HG02642 (cell line): ENCODE results near the gene DLST.

Experiments
- ATAC-seq: cut with Tn5 transposase; IDR thresholded peaks from one replicate; pipeline ENCODE4 v1.9.1; 2021; ENCODE audit warnings: mild to moderate bottlenecking; ENCODE audit not compliant: unreplicated experiment, poor library complexity

Gene DLST

GRCh38 chr14:74935360-74935680 lies 53.6 kb downstream of the DLST start:
- no peak for ATAC-seq

GRCh38 chr14:74936151-74936550 lies 54.4 kb downstream of the DLST start:
- no peak for ATAC-seq

DNA sequence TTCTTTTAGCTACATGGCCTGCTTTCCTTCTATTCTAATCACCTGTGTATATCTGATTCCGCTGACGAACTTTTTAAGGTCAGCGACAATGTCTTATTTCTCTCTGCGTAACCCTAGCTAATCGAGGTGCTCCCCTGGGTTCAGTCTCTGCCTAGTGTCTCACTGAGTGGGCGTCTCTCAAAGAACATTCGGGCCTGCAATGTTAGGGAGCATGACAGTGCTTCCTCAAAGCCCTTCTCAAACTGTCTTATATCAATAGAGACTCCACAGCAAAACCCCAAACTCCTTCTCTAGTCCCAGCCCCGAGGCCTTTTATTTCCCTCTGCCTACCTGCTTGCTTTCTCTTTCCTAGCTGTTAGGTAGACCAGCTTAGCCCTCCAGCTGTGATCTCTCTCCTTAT lies 55.0 kb downstream of the DLST start:
- no peak for ATAC-seq

- no peak for ATAC-seq
Observed at GRCh38 chr14:74937171-74937570, 55.5 kb downstream of the DLST start.

GRCh38 chr14:74938531-74939495 lies 57.1 kb downstream of the DLST start:
- ATAC-seq: no peak

GRCh38 chr14:74940956-74941565 lies 59.3 kb downstream of the DLST start:
- ATAC-seq: no peak

DNA sequence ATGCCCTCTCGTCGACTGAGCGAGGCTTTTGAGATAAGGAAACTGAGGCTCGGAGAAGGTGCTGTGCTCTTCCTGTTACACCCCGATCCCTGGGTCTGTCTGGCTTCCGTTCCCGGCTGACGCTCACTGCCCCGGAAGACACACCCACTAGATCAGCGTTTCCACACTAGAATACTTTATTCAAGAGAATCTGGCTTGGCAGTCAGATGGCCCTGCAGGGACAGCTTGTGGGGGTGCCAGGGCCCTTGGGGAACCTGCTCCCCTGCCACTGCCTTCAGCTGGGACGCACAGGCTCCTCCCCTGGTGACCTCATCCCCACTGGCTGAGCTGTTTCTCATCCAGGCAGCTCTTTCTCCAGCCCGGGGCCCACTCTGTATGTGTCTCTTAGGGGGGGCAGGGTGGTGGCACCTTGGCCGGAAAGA lies 60.0 kb downstream of the DLST start:
- ATAC-seq: peak; percentile 61

- ATAC-seq: peak; percentile 4
Observed at GRCh38 chr14:74942181-74942580, 60.5 kb downstream of the DLST start.

DNA sequence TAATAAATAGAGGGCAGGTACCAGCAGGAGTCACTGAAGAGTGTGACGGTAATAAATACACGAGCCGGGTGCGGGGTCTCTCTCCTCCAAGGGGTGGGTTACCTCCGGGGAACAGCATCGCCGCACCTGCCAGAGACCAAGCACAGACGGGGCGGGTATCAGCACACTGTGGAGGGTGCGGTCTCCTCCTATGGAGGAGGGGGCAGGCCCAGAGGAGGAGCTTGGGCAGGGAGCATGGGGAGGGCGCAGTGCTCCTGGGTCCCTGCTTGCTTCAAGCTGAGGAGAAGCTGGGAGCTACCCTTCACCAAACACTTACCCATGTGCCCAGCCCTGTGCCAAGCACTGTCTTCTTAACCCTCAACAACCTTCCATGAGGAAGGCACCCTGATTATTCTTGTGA lies 60.9 kb downstream of the DLST start:
- ATAC-seq: no peak

DNA sequence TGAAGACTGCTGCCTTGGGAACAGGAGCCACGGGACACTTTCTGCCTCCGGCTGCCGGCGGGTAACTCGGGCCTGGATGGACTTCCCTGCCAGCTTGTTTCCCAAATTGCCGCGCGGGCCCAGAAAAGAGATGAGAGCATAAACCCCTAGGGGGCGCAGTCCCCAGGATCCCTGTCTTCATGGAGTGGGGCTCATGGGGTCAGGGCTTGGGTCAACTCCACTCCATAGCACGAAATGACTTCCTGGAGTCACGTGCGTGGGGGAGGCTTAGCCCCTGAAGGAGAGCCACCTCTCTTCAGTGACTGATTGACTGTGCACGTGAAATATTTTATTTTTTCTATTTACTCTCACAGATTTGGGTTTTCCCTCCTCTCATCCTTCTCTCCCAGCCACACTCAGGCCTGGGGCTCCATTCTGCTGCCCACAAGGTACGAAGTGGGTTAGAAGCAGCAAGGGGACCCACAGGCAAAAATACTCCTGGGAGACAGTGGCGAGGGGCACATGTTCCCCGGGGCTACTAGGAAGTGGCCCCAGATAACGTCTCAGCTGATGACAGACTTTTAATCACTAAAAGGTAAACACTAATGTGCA lies 63.6 kb downstream of the DLST start:
- no peak for ATAC-seq

- no peak for ATAC-seq
Observed at GRCh38 chr14:74945852-74946658, 64.3 kb downstream of the DLST start.

GRCh38 chr14:74946659-74947281 lies 65.1 kb downstream of the DLST start:
- ATAC-seq: no peak

DNA sequence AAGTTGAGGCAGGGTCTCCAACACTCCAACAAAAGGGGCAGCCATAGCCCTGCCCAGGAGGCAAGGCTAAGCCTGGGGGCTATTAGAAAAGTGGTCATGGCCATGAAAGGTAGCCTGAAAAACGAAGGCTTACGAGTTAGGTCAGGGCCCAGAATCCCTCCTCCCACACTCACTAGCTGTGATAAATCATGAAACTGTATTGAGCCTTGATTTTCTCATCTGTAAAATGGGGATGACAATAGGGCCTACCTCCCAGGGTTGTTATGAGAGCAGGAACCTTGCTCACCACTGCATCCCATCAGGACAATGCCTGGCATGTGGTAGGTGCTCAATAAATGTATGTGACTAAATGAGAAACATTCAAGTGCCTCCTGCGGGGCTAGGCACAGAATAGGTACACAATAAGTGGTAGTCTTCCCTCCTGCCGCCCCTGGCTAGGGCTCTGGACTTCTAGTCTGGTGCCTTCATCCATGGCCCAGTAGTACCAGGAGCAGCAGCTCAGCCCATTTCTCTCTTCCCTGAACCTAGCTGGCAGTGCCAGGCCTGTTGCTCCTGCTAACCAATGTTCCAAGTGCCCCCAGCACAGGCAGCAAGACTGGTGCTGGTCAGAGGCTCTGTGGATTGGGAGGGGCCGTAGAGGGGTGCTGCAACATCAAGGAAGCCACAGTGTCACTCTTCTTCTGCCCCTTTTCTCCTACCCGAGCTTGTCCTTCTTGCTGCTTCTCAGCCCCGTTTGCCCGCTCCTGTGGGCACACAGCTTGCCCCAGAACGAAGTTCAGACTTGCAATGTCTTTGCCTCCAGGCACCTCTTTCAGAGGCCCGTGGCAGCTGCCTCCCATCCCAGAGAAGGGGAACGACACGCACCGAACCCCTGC lies 65.9 kb downstream of the DLST start:
- no peak for ATAC-seq

- ATAC-seq: no peak
Observed at GRCh38 chr14:74948228-74949175, 66.8 kb downstream of the DLST start.

- ATAC-seq: no peak
Observed at GRCh38 chr14:74949191-74949601, 67.5 kb downstream of the DLST start.

- no peak for ATAC-seq
Observed at GRCh38 chr14:74949859-74950573, 68.3 kb downstream of the DLST start.

DNA sequence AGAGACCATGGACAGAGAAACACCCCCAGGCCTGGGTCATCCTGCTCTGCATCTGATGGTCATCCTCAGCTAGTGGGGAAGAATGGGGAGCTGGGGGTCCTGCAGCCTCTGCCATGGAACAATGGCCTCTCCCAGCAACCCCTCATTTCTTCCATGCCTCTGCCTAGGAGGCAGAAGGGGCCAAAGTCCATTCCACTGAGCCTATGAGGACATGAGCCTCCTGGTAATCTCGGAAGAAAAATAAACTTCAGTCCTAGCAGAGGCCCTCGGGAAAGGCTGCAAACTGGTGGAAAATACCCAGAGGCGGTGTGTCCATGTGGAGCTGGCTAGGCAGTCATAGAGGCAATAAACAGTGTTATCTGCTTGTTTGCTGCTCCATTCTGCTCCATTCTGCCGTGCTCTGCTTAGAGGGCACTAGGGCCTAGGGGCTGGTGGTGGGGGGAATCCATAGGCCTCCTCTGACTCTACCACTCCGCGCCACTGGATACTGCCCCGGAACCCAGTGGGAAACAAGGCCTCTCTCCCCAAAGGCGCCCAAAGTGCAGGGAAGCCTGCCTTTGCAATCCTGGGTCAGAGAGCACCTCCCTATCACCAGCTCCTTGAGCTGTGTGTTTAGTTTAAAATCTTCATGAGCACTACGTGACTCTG lies 69.2 kb downstream of the DLST start:
- ATAC-seq: no peak
